Sigmoid colon (tissue), 7 donors: ENCODE measurements around the gene PLD3. TPM values are rescaled to one million over a fixed set of nuclear protein-coding genes. Genes with fewer than 3 reads are reported as not detected.
A peak's percentile ranks its signal among the peaks of the same experiment; 100 is the strongest.

ENCODE experiments used
- DNase-seq: peaks from one replicate; pipeline ENCODE4 v3.0.0-alpha.2; 2019
- H3K27ac ChIP-seq, 4 donors: fragments of 200-600 bp; sonication (generic); one replicate each; pipeline ENCODE4 v1.5.1; 2016 to 2019; ENCODE audit warnings: mild to moderate bottlenecking in 1 of 4
- H3K27me3 ChIP-seq, 3 donors: fragments of 200-600 bp; sonication (generic); one replicate each; pipeline ENCODE4 v1.5.1; 2019; ENCODE audit warnings: mild to moderate bottlenecking in 1 of 3
- H3K36me3 ChIP-seq, 4 donors: fragments of 200-600 bp; sonication (generic); one replicate each; pipeline ENCODE4 v1.5.1; 2016 to 2019
- H3K4me1 ChIP-seq, 4 donors: fragments of 200-600 bp; sonication (generic); one replicate each; pipeline ENCODE4 v1.5.1; 2017 to 2019
- H3K4me3 ChIP-seq, 4 donors: fragments of 200-600 bp; sonication (generic); one replicate each; pipeline ENCODE4 v1.5.1; 2017 to 2019; ENCODE audit warnings: mild to moderate bottlenecking in 2 of 4, moderate library complexity in 1 of 4
- H3K9me3 ChIP-seq, 4 donors: fragments of 200-600 bp in 3 of 4; sonication (generic) in 3 of 4; one replicate each; pipeline versions ENCODE4 v1.5.1 to v1.6.1; 2013 to 2019
- EP300 ChIP-seq, 4 donors: sonication (generic); formaldehyde crosslinking; IDR thresholded peaks; one replicate each; pipeline ENCODE4 v1.6.1; 2017; ENCODE audit warnings: antibody characterized with exemption in 4 of 4
- POLR2A ChIP-seq, 2 donors: fragments of 450-650 bp; IDR thresholded peaks; one replicate each; pipeline ENCODE4 v1.6.1; 2016; ENCODE audit warnings: antibody characterized with exemption in 2 of 2, mild to moderate bottlenecking in 2 of 2, moderate library complexity in 2 of 2
- POLR2AphosphoS5 ChIP-seq, 4 donors: sonication (generic); formaldehyde crosslinking; IDR thresholded peaks; one replicate each; pipeline ENCODE4 v1.6.1; 2017; ENCODE audit warnings: antibody characterized with exemption in 4 of 4
- WGBS, 2 donors: extraction: QIAGEN DNeasy Blood & Tissue Kit; methylation state at CpG; one replicate each; pipeline ENCODE4 v1.1.7; 2013; 5-methylcytosine and 5-hydroxymethylcytosine counted together
- intact Hi-C: fragments of 100-400 bp; cut with DNase I; formaldehyde crosslinking; loops from one replicate; pipeline ENCODE4 v1.15.1; 2023
- polyA plus RNA-seq, 3 donors: library from polyadenylated mRNA; stranded (reverse); fragments of 200-250 nt; gene quantifications; one replicate each; pipeline ENCODE4 v1.2.3, GENCODE V29; 2013
- total RNA-seq, 4 donors: library from RNA; depleted of rRNA; stranded (reverse); fragments of >200 nt; gene quantifications; one replicate each; pipeline ENCODE4 v1.1.0, GENCODE V29; 2016
- TF ChIP-seq, protein P1 (sequence below), 4 experiments: fragments of 450-650 bp in 3 of 4; fragments of 200-600 bp in 1 of 4; IDR thresholded peaks; one replicate each; pipeline ENCODE4 v1.5.1; 2016 to 2019; ENCODE audit warnings: antibody characterized with exemption in 4 of 4, mild to moderate bottlenecking in 3 of 4, moderate library complexity in 2 of 4
- donor health status: healthy with polysubstance abuse.
- donor health status: Bipolar disorder and iron deficiency.
- donor health status: healthy.

Gene PLD3
- total and polyA plus RNA-seq, 7 donors = 48.0 to 270 (median 164) TPM

GRCh38 chr19:40348961-40349507, 539 bp downstream of the PLD3 start:
- Histone ChIP-seq H3K4me3 (peak overlapping the region; percentile 69 to 90 (median 76)), H3K27ac (peak overlapping the region; percentile 78 to 84 (median 84)), H3K27me3 (no peaks in the 10 kb centered on the region), H3K4me1 (peaks cover 0 to 30% (median 22%) of the 10 kb centered on the region in 4 donors), H3K36me3 (no peaks in the 10 kb centered on the region), H3K9me3 (no peaks in the 10 kb centered on the region)
- intact Hi-C loops = loop anchor here (2.0 to 5.0 kb wide), 3 partner anchors 53 to 118 kb away; partner anchors contain the start of gene SPTBN4
- DNase-seq = no peak
- WGBS, 2 donors = 12 to 17% methylated on average over 17 of the region's 17 CpGs
- TF ChIP-seq EP300 (IDR thresholded peaks at IDR 0.05) = no peak
- TF ChIP-seq, protein P1, sequence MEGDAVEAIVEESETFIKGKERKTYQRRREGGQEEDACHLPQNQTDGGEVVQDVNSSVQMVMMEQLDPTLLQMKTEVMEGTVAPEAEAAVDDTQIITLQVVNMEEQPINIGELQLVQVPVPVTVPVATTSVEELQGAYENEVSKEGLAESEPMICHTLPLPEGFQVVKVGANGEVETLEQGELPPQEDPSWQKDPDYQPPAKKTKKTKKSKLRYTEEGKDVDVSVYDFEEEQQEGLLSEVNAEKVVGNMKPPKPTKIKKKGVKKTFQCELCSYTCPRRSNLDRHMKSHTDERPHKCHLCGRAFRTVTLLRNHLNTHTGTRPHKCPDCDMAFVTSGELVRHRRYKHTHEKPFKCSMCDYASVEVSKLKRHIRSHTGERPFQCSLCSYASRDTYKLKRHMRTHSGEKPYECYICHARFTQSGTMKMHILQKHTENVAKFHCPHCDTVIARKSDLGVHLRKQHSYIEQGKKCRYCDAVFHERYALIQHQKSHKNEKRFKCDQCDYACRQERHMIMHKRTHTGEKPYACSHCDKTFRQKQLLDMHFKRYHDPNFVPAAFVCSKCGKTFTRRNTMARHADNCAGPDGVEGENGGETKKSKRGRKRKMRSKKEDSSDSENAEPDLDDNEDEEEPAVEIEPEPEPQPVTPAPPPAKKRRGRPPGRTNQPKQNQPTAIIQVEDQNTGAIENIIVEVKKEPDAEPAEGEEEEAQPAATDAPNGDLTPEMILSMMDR (IDR thresholded peaks at IDR 0.05) = no peak
- TF ChIP-seq POLR2AphosphoS5 (IDR thresholded peaks at IDR 0.05) = peak in 1 of 4 donors; percentile 38

DNA sequence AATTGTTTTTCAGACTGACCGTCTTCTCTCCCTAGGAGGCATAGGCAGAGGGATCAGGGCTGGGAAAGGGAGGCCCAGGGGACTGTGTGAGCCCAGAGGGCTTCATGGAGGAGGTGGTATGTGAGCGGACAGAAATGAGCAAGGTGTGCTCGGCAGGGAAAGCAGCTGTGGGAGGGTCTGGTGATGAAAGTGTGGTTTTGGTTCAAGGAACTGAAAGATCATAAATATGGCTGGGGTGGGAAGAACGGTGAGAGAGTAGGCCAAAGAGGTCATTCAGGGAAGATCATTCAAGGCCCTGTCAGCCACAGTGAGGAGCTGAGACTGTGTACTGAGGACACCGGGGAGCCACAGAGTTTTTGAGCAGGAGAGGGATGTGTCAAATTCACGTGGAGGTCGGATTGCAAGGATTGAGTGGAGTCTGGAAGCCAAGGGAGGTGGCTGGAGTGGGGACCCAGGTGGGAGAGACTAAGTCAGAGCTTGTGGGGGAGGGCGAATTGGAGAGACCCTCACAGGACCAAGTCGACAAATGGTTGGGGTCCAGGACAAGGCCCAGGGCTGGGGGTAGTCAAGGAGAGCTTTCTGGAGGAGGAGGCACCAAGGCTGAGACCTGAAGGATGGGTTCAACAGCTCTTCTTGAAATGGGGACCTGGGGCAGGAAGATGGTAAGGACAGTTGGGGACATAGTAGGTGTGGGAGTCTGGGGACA, 7.6 kb downstream of the PLD3 start:
- peaks cover 0 to 5% (median 2%) of the 10 kb centered on the region in 4 donors for H3K4me1 ChIP-seq
- no peak for DNase-seq
- TF ChIP-seq EP300 (IDR thresholded peaks at IDR 0.05) = no peak
- TF ChIP-seq POLR2AphosphoS5 (IDR thresholded peaks at IDR 0.05) = no peak
- TF ChIP-seq, protein P1 (IDR thresholded peaks at IDR 0.05) = no peak
- TF ChIP-seq POLR2A (IDR thresholded peaks at IDR 0.05) = no peak
- no peaks in the 10 kb centered on the region for H3K27me3 ChIP-seq
- H3K4me3 ChIP-seq = no peak overlapping the region
- no peak overlapping the region for H3K27ac ChIP-seq
- peaks cover 0 to 9% (median 0%) of the 10 kb centered on the region in 4 donors for H3K36me3 ChIP-seq
- intact Hi-C loops = no loop called here
- WGBS, 2 donors = 84 to 91% methylated on average over 9 of the region's 9 CpGs
- H3K9me3 ChIP-seq = no peaks in the 10 kb centered on the region

- H3K4me3 ChIP-seq = no peak overlapping the region
- peaks cover 0 to 5% (median 2%) of the 10 kb centered on the region in 4 donors for H3K4me1 ChIP-seq
- H3K27me3 ChIP-seq = no peaks in the 10 kb centered on the region
- WGBS, 2 donors = 91% methylated on average over 6 of the region's 6 CpGs
- peaks cover 0 to 9% (median 0%) of the 10 kb centered on the region in 4 donors for H3K36me3 ChIP-seq
- no peak overlapping the region for H3K27ac ChIP-seq
- intact Hi-C loops = no loop called here
- TF ChIP-seq EP300 (IDR thresholded peaks at IDR 0.05) (no peak), POLR2A (IDR thresholded peaks at IDR 0.05) (no peak), POLR2AphosphoS5 (IDR thresholded peaks at IDR 0.05) (no peak)
- TF ChIP-seq, protein P1 (IDR thresholded peaks at IDR 0.05) = no peak
- no peak for DNase-seq
- H3K9me3 ChIP-seq = no peaks in the 10 kb centered on the region
Observed at GRCh38 chr19:40356681-40357595, 8.4 kb downstream of the PLD3 start.

- no peaks in the 10 kb centered on the region for H3K9me3 ChIP-seq
- WGBS, 2 donors = 77 to 90% methylated on average over 3 of the region's 3 CpGs
- no peak for TF ChIP-seq POLR2A (IDR thresholded peaks at IDR 0.05)
- TF ChIP-seq, protein P1 (IDR thresholded peaks at IDR 0.05) = no peak
- no peak for TF ChIP-seq EP300 (IDR thresholded peaks at IDR 0.05)
- TF ChIP-seq POLR2AphosphoS5 (IDR thresholded peaks at IDR 0.05) = no peak
Observed at GRCh38 chr19:40357640-40358039, 9.1 kb downstream of the PLD3 start.

More at GRCh38 chr19:40357640-40358039, 9.1 kb downstream of the PLD3 start:
- Histone ChIP-seq H3K36me3 (peaks cover 0 to 9% (median 0%) of the 10 kb centered on the region in 4 donors), H3K4me3 (no peak overlapping the region), H3K27me3 (no peaks in the 10 kb centered on the region), H3K4me1 (peaks cover 0 to 5% (median 2%) of the 10 kb centered on the region in 4 donors), H3K27ac (no peak overlapping the region)
- intact Hi-C loops = no loop called here
- no peak for DNase-seq
